ENCODE data around the gene MDP1.
"Not testable (repeated sequence)": the region's sequence is repeated elsewhere in the genome, so short reads cannot be mapped to it uniquely, and the experiment has no call there.

The MDP1 gene

GRCh38 chr14:24207104-24207551 lies 8.7 kb downstream of the MDP1 start:
- Histone ChIP-seq H3K36me3 (replicated peaks; ENCODE audit: insufficient read depth, low read length) (no peaks in the 10 kb centered on the region), H3K9ac (ENCODE audit: low read length) (no peak overlapping the region), H2AFZ (ENCODE audit: low read length) (no peak overlapping the region), H3K9me2 (replicated peaks; ENCODE audit: insufficient read depth, low read length) (no peaks in the 10 kb centered on the region), H3K4me1 (ENCODE audit: low read length) (no peaks in the 10 kb centered on the region), H3K79me2 (ENCODE audit: low read length) (peaks cover 6% of the 10 kb centered on the region), H3K4me3 (ENCODE audit: low read length) (no peak overlapping the region), H3K27ac (ENCODE audit: low read length) (no peak overlapping the region), H3K4me2 (ENCODE audit: low read depth, low read length) (no peak overlapping the region), H3K9me3 (replicated peaks; ENCODE audit: insufficient read depth, low read length) (no peaks in the 10 kb centered on the region), H4K20me1 (ENCODE audit: insufficient read depth, low read length) (no peaks in the 10 kb centered on the region), H3F3A (ENCODE audit: insufficient read depth, low read length) (no peaks in the 10 kb centered on the region), H3K27me3 (replicated peaks; ENCODE audit: insufficient read depth, low read length) (no peaks in the 10 kb centered on the region)
- DNase-seq = no peak
- TF ChIP-seq EZH2 (optimal IDR thresholded peaks at IDR 0.05; ENCODE audit: low read depth, low read length) (no peak), EZH2phosphoT487 (IDR thresholded peaks at IDR 0.05; ENCODE audit: low read length) (no peak), CTCF (IDR thresholded peaks at IDR 0.05; ENCODE audit: low read length) (no peak)

GRCh38 chr14:24206260-24207103 lies 9.4 kb downstream of the MDP1 start:
- DNase-seq = no peak
- no peak for TF ChIP-seq EZH2 (optimal IDR thresholded peaks at IDR 0.05; ENCODE audit: low read depth, low read length)
- no peak for TF ChIP-seq EZH2phosphoT487 (IDR thresholded peaks at IDR 0.05; ENCODE audit: low read length)
- no peak for TF ChIP-seq CTCF (IDR thresholded peaks at IDR 0.05; ENCODE audit: low read length)
- Histone ChIP-seq H3K9ac (ENCODE audit: low read length) (no peak overlapping the region), H3K9me3 (replicated peaks; ENCODE audit: insufficient read depth, low read length) (no peaks in the 10 kb centered on the region), H3K4me1 (ENCODE audit: low read length) (no peaks in the 10 kb centered on the region), H3K79me2 (ENCODE audit: low read length) (peaks cover 3% of the 10 kb centered on the region), H3K4me2 (ENCODE audit: low read depth, low read length) (no peak overlapping the region), H4K20me1 (ENCODE audit: insufficient read depth, low read length) (no peaks in the 10 kb centered on the region), H3K4me3 (ENCODE audit: low read length) (no peak overlapping the region), H2AFZ (ENCODE audit: low read length) (no peak overlapping the region), H3K27me3 (replicated peaks; ENCODE audit: insufficient read depth, low read length) (no peaks in the 10 kb centered on the region), H3F3A (ENCODE audit: insufficient read depth, low read length) (no peaks in the 10 kb centered on the region), H3K9me2 (replicated peaks; ENCODE audit: insufficient read depth, low read length) (no peaks in the 10 kb centered on the region), H3K27ac (ENCODE audit: low read length) (no peak overlapping the region), H3K36me3 (replicated peaks; ENCODE audit: insufficient read depth, low read length) (no peaks in the 10 kb centered on the region)

GRCh38 chr14:24204163-24205146 lies 11.4 kb downstream of the MDP1 start:
- Histone ChIP-seq H3K9me3 (replicated peaks; ENCODE audit: insufficient read depth, low read length) (no peaks in the 10 kb centered on the region), H3K79me2 (ENCODE audit: low read length) (no peaks in the 10 kb centered on the region), H3K9ac (ENCODE audit: low read length) (no peak overlapping the region), H3K4me2 (ENCODE audit: low read depth, low read length) (no peak overlapping the region), H3K9me2 (replicated peaks; ENCODE audit: insufficient read depth, low read length) (no peaks in the 10 kb centered on the region), H3K27me3 (replicated peaks; ENCODE audit: insufficient read depth, low read length) (no peaks in the 10 kb centered on the region), H3K36me3 (replicated peaks; ENCODE audit: insufficient read depth, low read length) (no peaks in the 10 kb centered on the region), H3K4me3 (ENCODE audit: low read length) (no peak overlapping the region), H2AFZ (ENCODE audit: low read length) (no peak overlapping the region), H3K27ac (ENCODE audit: low read length) (no peak overlapping the region), H3F3A (ENCODE audit: insufficient read depth, low read length) (no peaks in the 10 kb centered on the region), H3K4me1 (ENCODE audit: low read length) (no peaks in the 10 kb centered on the region), H4K20me1 (ENCODE audit: insufficient read depth, low read length) (no peaks in the 10 kb centered on the region)
- DNase-seq = no peak
- TF ChIP-seq CTCF (IDR thresholded peaks at IDR 0.05; ENCODE audit: low read length) (no peak), EZH2 (optimal IDR thresholded peaks at IDR 0.05; ENCODE audit: low read depth, low read length) (no peak), EZH2phosphoT487 (IDR thresholded peaks at IDR 0.05; ENCODE audit: low read length) (no peak)

- H3K4me2 ChIP-seq (ENCODE audit: low read depth, low read length); DNase-seq; H2AFZ ChIP-seq (ENCODE audit: low read length); H3K9me3 ChIP-seq (replicated peaks; ENCODE audit: insufficient read depth, low read length); H3K4me1 ChIP-seq (ENCODE audit: low read length); H3K79me2 ChIP-seq (ENCODE audit: low read length); H3F3A ChIP-seq (ENCODE audit: insufficient read depth, low read length); H3K4me3 ChIP-seq (ENCODE audit: low read length); H3K27ac ChIP-seq (ENCODE audit: low read length); H3K27me3 ChIP-seq (replicated peaks; ENCODE audit: insufficient read depth, low read length); H3K9me2 ChIP-seq (replicated peaks; ENCODE audit: insufficient read depth, low read length); H3K9ac ChIP-seq (ENCODE audit: low read length); H3K36me3 ChIP-seq (replicated peaks; ENCODE audit: insufficient read depth, low read length); H4K20me1 ChIP-seq (ENCODE audit: insufficient read depth, low read length): not testable (repeated sequence)
Observed at GRCh38 chr14:24203249-24203886, 12.5 kb downstream of the MDP1 start.

GRCh38 chr14:24202538-24202937 lies 13.3 kb downstream of the MDP1 start:
- H3K9me3 ChIP-seq (replicated peaks; ENCODE audit: insufficient read depth, low read length); H3K27me3 ChIP-seq (replicated peaks; ENCODE audit: insufficient read depth, low read length); H3K9me2 ChIP-seq (replicated peaks; ENCODE audit: insufficient read depth, low read length); H3K79me2 ChIP-seq (ENCODE audit: low read length); DNase-seq; H3K36me3 ChIP-seq (replicated peaks; ENCODE audit: insufficient read depth, low read length); H3K4me1 ChIP-seq (ENCODE audit: low read length); H3K27ac ChIP-seq (ENCODE audit: low read length); H4K20me1 ChIP-seq (ENCODE audit: insufficient read depth, low read length); H3F3A ChIP-seq (ENCODE audit: insufficient read depth, low read length); H2AFZ ChIP-seq (ENCODE audit: low read length); H3K4me3 ChIP-seq (ENCODE audit: low read length); H3K9ac ChIP-seq (ENCODE audit: low read length); H3K4me2 ChIP-seq (ENCODE audit: low read depth, low read length): not testable (repeated sequence)

Measured in MM.1S (cell line).